K562 (cell line): ENCODE data around the gene TIAM1. TPM values are rescaled to one million over a fixed set of nuclear protein-coding genes. Genes with fewer than 3 reads are reported as not detected.

Experiments used
- ATAC-seq: fragments of 200-7000 bp; cut with Tn5 transposase; 3 replicates; pipeline ENCODE4 v1.9.1; 2020; ENCODE audit warnings: moderate library complexity
- BruUV-seq: library from RNA; stranded (reverse); fragments of 400-500 nt; replicated peaks from 2 replicates; lab custom pipeline; 2021; lab: Mats Ljungman, UMichigan
- CTCF ChIA-PET: fragments of 300-600 bp; formaldehyde crosslinking; extraction: SDS; loops from one replicate; lab custom pipeline; 2021; ENCODE audit warnings: low intra/inter-chr PET ratio; lab: Yijun Ruan, JAX
- POLR2A ChIA-PET: fragments of 300-600, 350-650 bp; sonication (Branson Sonifier 250); formaldehyde crosslinking; extraction: SDS; loops from one replicate; lab custom pipeline; 2021; ENCODE audit warnings: antibody characterized with exemption, inconsistent platforms; lab: Yijun Ruan, JAX
- DNase-seq, 4 experiments: peaks; one replicate each; pipeline versions ENCODE4 v3.0.0 to v3.0.0-alpha.2; 2011 to 2018; ENCODE audit warnings: low spot score in 3 of 4, mixed read lengths in 3 of 4; ENCODE audit errors: extremely low read depth in 1 of 4
- FAIRE-seq: peaks from 2 replicates; lab custom pipeline; 2011; peaks lifted over from hg19 to GRCh38; lab: Jason Lieb, UNC
- H2AFZ ChIP-seq: 2 replicates; pipeline ENCODE4 v1.6.0; 2011; ENCODE audit warnings: low read depth, low read length, control low read depth, inconsistent platforms
- H3K27ac ChIP-seq: fragments of 200-600 bp; 3 replicates; pipeline ENCODE4 v1.8.0; 2011; ENCODE audit warnings: low read depth, mild to moderate bottlenecking, control low read depth, inconsistent platforms, low read length, moderate library complexity, mixed read lengths; ENCODE audit errors: extremely low read depth
- H3K27me3 ChIP-seq, 2 experiments: fragments of 300-600 bp in 1 of 2; 2 replicates in 1 of 2; 3 replicates in 1 of 2; pipeline versions ENCODE4 v1.6.0 to v1.8.0; 2011; ENCODE audit warnings: inconsistent platforms in 2 of 2, low read length in 2 of 2, mild to moderate bottlenecking in 1 of 2, mixed read lengths in 1 of 2, moderate library complexity in 1 of 2; ENCODE audit not compliant: control insufficient read depth in 2 of 2, insufficient read depth in 2 of 2
- H3K36me3 ChIP-seq: fragments of 300-600 bp; 3 replicates; pipeline ENCODE4 v1.8.0; 2011; ENCODE audit warnings: mild to moderate bottlenecking, low read length, inconsistent platforms; ENCODE audit not compliant: control insufficient read depth, insufficient read depth
- H3K4me1 ChIP-seq, 2 experiments: fragments of 200-600 bp in 1 of 2; replicated peaks in 1 of 2; 2 replicates in 1 of 2; 3 replicates in 1 of 2; pipeline versions ENCODE4 v1.5.1 to v1.8.0; 2011; ENCODE audit warnings: inconsistent platforms in 2 of 2, low read length in 2 of 2, mild to moderate bottlenecking in 1 of 2, mixed read lengths in 1 of 2, moderate library complexity in 1 of 2; ENCODE audit not compliant: control insufficient read depth in 2 of 2, insufficient read depth in 2 of 2
- H3K4me2 ChIP-seq: 2 replicates; pipeline ENCODE4 v1.6.1; 2011; ENCODE audit warnings: low read length, control low read depth, inconsistent platforms, mixed read lengths; ENCODE audit not compliant: insufficient read depth
- H3K4me3 ChIP-seq: fragments of 200-600 bp; sonication (generic), shearing (Covaris generic); 2 replicates; pipeline ENCODE4 v1.5.1; 2016; ENCODE audit warnings: control low read depth, inconsistent platforms
- H3K79me2 ChIP-seq: fragments of 200-600 bp; 3 replicates; pipeline ENCODE4 v1.8.0; 2011; ENCODE audit warnings: low read length, inconsistent platforms; ENCODE audit not compliant: control insufficient read depth, insufficient read depth
- H3K9ac ChIP-seq, 2 experiments: 2 replicates each; pipeline versions ENCODE4 v1.6.0 to v1.6.1; 2011; ENCODE audit warnings: low read depth in 2 of 2, low read length in 2 of 2, control low read depth in 1 of 2, inconsistent platforms in 1 of 2, mild to moderate bottlenecking in 1 of 2, mixed read lengths in 1 of 2; ENCODE audit not compliant: insufficient read depth in 1 of 2
- H3K9me1 ChIP-seq: one replicate; pipeline ENCODE4 v1.6.0; 2011; ENCODE audit warnings: inconsistent platforms, mild to moderate bottlenecking, low read length, moderate library complexity; ENCODE audit not compliant: control insufficient read depth, insufficient read depth
- H3K9me3 ChIP-seq: replicated peaks from 2 replicates; pipeline ENCODE4 v1.5.1; 2011; ENCODE audit warnings: low read depth, low read length, inconsistent platforms; ENCODE audit not compliant: control insufficient read depth, insufficient read depth
- H4K20me1 ChIP-seq: replicated peaks from 2 replicates; pipeline ENCODE4 v1.6.1; 2011; ENCODE audit warnings: low read length, inconsistent platforms, mixed read lengths; ENCODE audit not compliant: control insufficient read depth, insufficient read depth
- ARNT ChIP-seq, 2 experiments: fragments of 450-650 bp; IDR thresholded peaks; 2 replicates each; pipeline ENCODE4 v1.6.1; 2016; ENCODE audit warnings: mild to moderate bottlenecking in 1 of 2
- DDX20 ChIP-seq: fragments of 450-650 bp; IDR thresholded peaks from 2 replicates; pipeline ENCODE4 v1.6.1; 2016; ENCODE audit warnings: missing genetic modification characterization, low read depth, mild to moderate bottlenecking, missing compliant biosample characterization, moderate library complexity
- ETS2 ChIP-seq: IDR thresholded peaks from 2 replicates; pipeline ENCODE4 v1.6.1; 2016; ENCODE audit warnings: borderline replicate concordance, missing genetic modification characterization, mild to moderate bottlenecking, moderate library complexity, missing compliant biosample characterization; ENCODE audit not compliant: poor library complexity, severe bottlenecking
- IFI16 ChIP-seq: fragments of 250-450 bp; sonication (Bioruptor Pico); IDR thresholded peaks from 2 replicates; pipeline ENCODE4 v2.1.2; 2022; ENCODE audit warnings: mild to moderate bottlenecking, inconsistent platforms
- MCM5 ChIP-seq: fragments of 450-650 bp; IDR thresholded peaks from 2 replicates; pipeline ENCODE4 v1.6.1; 2016; ENCODE audit warnings: low read depth
- MEIS2 ChIP-seq: fragments of 450-650 bp; IDR thresholded peaks from 2 replicates; pipeline ENCODE4 v1.6.1; 2014; ENCODE audit warnings: mild to moderate bottlenecking; ENCODE audit not compliant: partially characterized antibody
- NR4A1 ChIP-seq, 2 experiments: fragments of 250-450 bp in 1 of 2; fragments of 450-650 bp in 1 of 2; sonication (Bioruptor Pico) in 1 of 2; IDR thresholded peaks; 2 replicates each; pipeline versions ENCODE4 v1.4.0 to v1.6.1; 2016 to 2020; ENCODE audit warnings: mild to moderate bottlenecking in 2 of 2, missing compliant biosample characterization in 1 of 2, missing genetic modification characterization in 1 of 2, moderate library complexity in 1 of 2
- SMARCA5 ChIP-seq: fragments of 450-650 bp; IDR thresholded peaks from 2 replicates; pipeline ENCODE4 v1.6.1; 2016
- SRSF7 ChIP-seq: fragments of 200-400 bp; formaldehyde crosslinking; optimal IDR thresholded peaks from 2 replicates; pipeline ENCODE3; 2017; ENCODE audit warnings: mild to moderate bottlenecking, low read depth, low read length
- WGBS: fragments of 100-300 bp; shearing (Covaris generic); methylation state at CpG from one replicate; pipeline ENCODE4 v1.1.6; 2016; ENCODE audit warnings: low coverage, mixed read lengths; ENCODE audit not compliant: insufficient coverage; ENCODE audit errors: missing lambda C conversion rate; 5-methylcytosine and 5-hydroxymethylcytosine counted together
- in situ Hi-C: fragments of 300-500 bp; cut with MboI; formaldehyde crosslinking; loops from 4 replicates; pipeline ENCODE4 v1.15.0; 2018; ENCODE audit warnings: inconsistent platforms, mixed read lengths
- intact Hi-C: fragments of 100-400 bp; cut with micrococcal nuclease; formaldehyde crosslinking; loops from 2 replicates; pipeline ENCODE4 v1.14.2; 2022
- polyA plus RNA-seq, 8 experiments: library from polyadenylated mRNA; depleted of rRNA in 4 of 8; stranded (reverse) in 5 of 8; unstranded in 3 of 8; fragments of >200 nt; fragmentation: Nextera tagmentation in 2 of 8; fragmentation: Illumina TruSeq in 1 of 8; extraction: Ambion mirVana in 2 of 8; extraction: Trizol in 1 of 8; gene quantifications; 2 replicates each; pipeline versions ENCODE4 v1.2.1 to v1.2.3, GENCODE V29; 2011 to 2014; ENCODE audit warnings: inconsistent platforms in 1 of 8, missing spikeins in 1 of 8
- total RNA-seq, 7 experiments: library from RNA; depleted of rRNA in 6 of 7; stranded (reverse); fragments of >200 nt in 6 of 7; fragmentation: Illumina TruSeq in 2 of 7; extraction: Trizol in 2 of 7; gene quantifications; 2 replicates each; pipeline versions ENCODE4 v1.2.1 to v1.2.3, GENCODE V29; 2011 to 2021; ENCODE audit warnings: low replicate concordance in 1 of 7
- TF ChIP-seq, protein P1 (sequence below): fragments of 450-650 bp; IDR thresholded peaks from 2 replicates; pipeline ENCODE4 v1.7.1; 2018; ENCODE audit warnings: mild to moderate bottlenecking, low read depth; ENCODE audit not compliant: partially characterized antibody
- TF ChIP-seq, protein P2 (sequence below): fragments of 250-450 bp; sonication (Bioruptor Pico); IDR thresholded peaks from 2 replicates; pipeline ENCODE4 v1.8.0; 2022; ENCODE audit warnings: inconsistent platforms, mild to moderate bottlenecking, moderate library complexity, borderline replicate concordance

Gene TIAM1
- total and polyA plus RNA-seq, 9 of the 15 experiments (the other 6 are each of a cell fraction or from before 2014, with no cell fraction given) = 0.11 TPM; not detected in 8

DNA sequence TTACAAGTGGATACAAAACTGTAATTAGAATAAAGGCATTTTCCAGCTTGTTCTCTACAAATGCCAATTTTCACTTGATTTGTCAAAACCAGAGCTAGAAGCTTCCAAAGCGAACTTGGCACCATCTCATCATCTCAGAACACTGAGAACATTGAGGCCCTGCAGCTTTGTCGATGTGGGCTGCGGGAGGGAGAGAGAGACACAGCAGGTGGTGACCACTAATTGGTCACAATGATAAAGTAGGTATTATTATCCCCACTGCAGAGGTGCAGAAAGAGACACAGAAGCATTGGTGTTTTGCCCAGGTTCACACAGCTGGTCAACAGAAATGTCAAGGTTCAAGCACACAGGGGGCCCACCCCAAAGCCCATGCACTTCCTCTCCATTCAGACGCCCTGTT, 233.6 kb downstream of the TIAM1 start:
- H3K9me3 ChIP-seq = no peaks in the 10 kb centered on the region
- ATAC-seq = no peak
- WGBS = 0% methylated on average over 4 of the region's 4 CpGs
- TF ChIP-seq, protein P1, sequence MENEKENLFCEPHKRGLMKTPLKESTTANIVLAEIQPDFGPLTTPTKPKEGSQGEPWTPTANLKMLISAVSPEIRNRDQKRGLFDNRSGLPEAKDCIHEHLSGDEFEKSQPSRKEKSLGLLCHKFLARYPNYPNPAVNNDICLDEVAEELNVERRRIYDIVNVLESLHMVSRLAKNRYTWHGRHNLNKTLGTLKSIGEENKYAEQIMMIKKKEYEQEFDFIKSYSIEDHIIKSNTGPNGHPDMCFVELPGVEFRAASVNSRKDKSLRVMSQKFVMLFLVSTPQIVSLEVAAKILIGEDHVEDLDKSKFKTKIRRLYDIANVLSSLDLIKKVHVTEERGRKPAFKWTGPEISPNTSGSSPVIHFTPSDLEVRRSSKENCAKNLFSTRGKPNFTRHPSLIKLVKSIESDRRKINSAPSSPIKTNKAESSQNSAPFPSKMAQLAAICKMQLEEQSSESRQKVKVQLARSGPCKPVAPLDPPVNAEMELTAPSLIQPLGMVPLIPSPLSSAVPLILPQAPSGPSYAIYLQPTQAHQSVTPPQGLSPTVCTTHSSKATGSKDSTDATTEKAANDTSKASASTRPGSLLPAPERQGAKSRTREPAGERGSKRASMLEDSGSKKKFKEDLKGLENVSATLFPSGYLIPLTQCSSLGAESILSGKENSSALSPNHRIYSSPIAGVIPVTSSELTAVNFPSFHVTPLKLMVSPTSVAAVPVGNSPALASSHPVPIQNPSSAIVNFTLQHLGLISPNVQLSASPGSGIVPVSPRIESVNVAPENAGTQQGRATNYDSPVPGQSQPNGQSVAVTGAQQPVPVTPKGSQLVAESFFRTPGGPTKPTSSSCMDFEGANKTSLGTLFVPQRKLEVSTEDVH = no peak
- TF ChIP-seq MCM5 (no peak), ARNT (IDR thresholded peaks at IDR 0.05) (no peak), IFI16 (CRISPR knock-in tag) (no peak), SRSF7 (no peak), NR4A1 (CRISPR knock-in tag; IDR thresholded peaks at IDR 0.05) (no peak), NR4A1 (tag; IDR thresholded peaks at IDR 0.05) (no peak), SMARCA5 (no peak), DDX20 (tag) (no peak), MEIS2 (no peak), ETS2 (tag) (no peak)
- TF ChIP-seq, protein P2, sequence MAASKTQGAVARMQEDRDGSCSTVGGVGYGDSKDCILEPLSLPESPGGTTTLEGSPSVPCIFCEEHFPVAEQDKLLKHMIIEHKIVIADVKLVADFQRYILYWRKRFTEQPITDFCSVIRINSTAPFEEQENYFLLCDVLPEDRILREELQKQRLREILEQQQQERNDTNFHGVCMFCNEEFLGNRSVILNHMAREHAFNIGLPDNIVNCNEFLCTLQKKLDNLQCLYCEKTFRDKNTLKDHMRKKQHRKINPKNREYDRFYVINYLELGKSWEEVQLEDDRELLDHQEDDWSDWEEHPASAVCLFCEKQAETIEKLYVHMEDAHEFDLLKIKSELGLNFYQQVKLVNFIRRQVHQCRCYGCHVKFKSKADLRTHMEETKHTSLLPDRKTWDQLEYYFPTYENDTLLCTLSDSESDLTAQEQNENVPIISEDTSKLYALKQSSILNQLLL (CRISPR knock-in tag) = no peak
- no peaks in the 10 kb centered on the region; a peak in 1 of 5 replicates for H3K27me3 ChIP-seq
- BruUV-seq = no TSS peak
- no peaks in the 10 kb centered on the region for H3K79me2 ChIP-seq
- no peak overlapping the region for H3K9ac ChIP-seq
- no peak overlapping the region for H3K27ac ChIP-seq
- H3K4me2 ChIP-seq = no peak overlapping the region
- intact Hi-C loops = no loop called here
- no peak overlapping the region for H2AFZ ChIP-seq
- no peaks in the 10 kb centered on the region for H4K20me1 ChIP-seq
- in situ Hi-C loops = no loop called here
- no peaks in the 10 kb centered on the region for H3K9me1 ChIP-seq
- DNase-seq = no peak
- CTCF ChIA-PET = no interaction called here
- no peak overlapping the region for H3K4me3 ChIP-seq
- no peaks in the 10 kb centered on the region for H3K4me1 ChIP-seq
- no peak for FAIRE-seq
- H3K36me3 ChIP-seq = no peaks in the 10 kb centered on the region
- POLR2A ChIA-PET = interaction anchor here (0.6 kb wide), 2 partner anchors 133 to 196 kb away, joined by 3 read pairs; no protein-coding TSS in a partner anchor
